H9 (cell line): ENCODE results near the gene UCP3. TPM values are rescaled to one million over a fixed set of nuclear protein-coding genes. Genes with fewer than 3 reads are reported as not detected.

ENCODE experiments used
- DNase-seq: peaks from one replicate; pipeline ENCODE4 v3.0.0-alpha.2; 2017
- H2AFZ ChIP-seq: one replicate; pipeline ENCODE4 v1.6.1; 2013; ENCODE audit warnings: mild to moderate bottlenecking, low read length, control low read depth, moderate library complexity
- H2AK5ac ChIP-seq: 2 replicates; pipeline ENCODE4 v1.6.1; 2013; ENCODE audit warnings: low read length, control low read depth, mixed read lengths; ENCODE audit not compliant: insufficient read length
- H2BK120ac ChIP-seq: one replicate; pipeline ENCODE4 v1.6.1; 2013; ENCODE audit warnings: low read depth, mild to moderate bottlenecking, low read length, control low read depth, inconsistent platforms; ENCODE audit not compliant: poor library complexity, severe bottlenecking
- H2BK12ac ChIP-seq: 2 replicates; pipeline ENCODE4 v1.6.1; 2013; ENCODE audit warnings: low read length, control low read depth, mixed read lengths, low read depth; ENCODE audit not compliant: insufficient read length
- H2BK15ac ChIP-seq: 2 replicates; pipeline ENCODE4 v1.6.1; 2013; ENCODE audit warnings: low read depth, low read length, control low read depth
- H2BK20ac ChIP-seq: one replicate; pipeline ENCODE4 v1.6.1; 2013; ENCODE audit warnings: low read depth, mild to moderate bottlenecking, low read length, control low read depth, inconsistent platforms; ENCODE audit not compliant: poor library complexity, severe bottlenecking
- H2BK5ac ChIP-seq: 2 replicates; pipeline ENCODE4 v1.6.1; 2013; ENCODE audit warnings: low read length, control low read depth, mixed read lengths; ENCODE audit not compliant: insufficient read length
- H3K14ac ChIP-seq: 2 replicates; pipeline ENCODE4 v1.6.1; 2013; ENCODE audit warnings: low read length, control low read depth; ENCODE audit not compliant: insufficient read depth
- H3K18ac ChIP-seq: 2 replicates; pipeline ENCODE4 v1.6.1; 2013; ENCODE audit warnings: low read depth, mild to moderate bottlenecking, mixed read lengths, low read length, control low read depth; ENCODE audit not compliant: insufficient read length
- H3K23ac ChIP-seq: 2 replicates; pipeline ENCODE4 v1.6.1; 2013; ENCODE audit warnings: low read length, control low read depth, mixed read lengths, low read depth; ENCODE audit not compliant: insufficient read length
- H3K23me2 ChIP-seq: 2 replicates; pipeline ENCODE4 v1.6.1; 2013; ENCODE audit warnings: low read depth, mild to moderate bottlenecking, mixed read lengths, low read length, control low read depth; ENCODE audit not compliant: insufficient read length, poor library complexity, severe bottlenecking
- H3K27ac ChIP-seq: 2 replicates; pipeline ENCODE4 v1.5.1; 2013; ENCODE audit warnings: low read length, control low read depth, mixed read lengths, low read depth; ENCODE audit not compliant: insufficient read length
- H3K27me3 ChIP-seq: 2 replicates; pipeline ENCODE4 v1.6.1; 2013; ENCODE audit warnings: low read length, control low read depth, inconsistent platforms; ENCODE audit not compliant: insufficient read depth
- H3K4ac ChIP-seq: 2 replicates; pipeline ENCODE4 v1.6.1; 2013; ENCODE audit warnings: low read depth, mild to moderate bottlenecking, control low read depth, inconsistent platforms, low read length, moderate library complexity
- H3K4me1 ChIP-seq: 2 replicates; pipeline ENCODE4 v1.6.1; 2013; ENCODE audit warnings: low read length, control low read depth, inconsistent platforms; ENCODE audit not compliant: insufficient read depth
- H3K4me2 ChIP-seq: 2 replicates; pipeline ENCODE4 v1.6.1; 2013; ENCODE audit warnings: low read length, control low read depth, mixed read lengths; ENCODE audit not compliant: insufficient read length, insufficient read depth
- H3K56ac ChIP-seq: 2 replicates; pipeline ENCODE4 v1.6.1; 2013; ENCODE audit warnings: low read depth, mild to moderate bottlenecking, mixed read lengths, low read length, control low read depth; ENCODE audit not compliant: insufficient read length
- H3K79me1 ChIP-seq: 2 replicates; pipeline ENCODE4 v1.6.1; 2013; ENCODE audit warnings: low read depth, mild to moderate bottlenecking, moderate library complexity, low read length, control low read depth, inconsistent platforms; ENCODE audit not compliant: insufficient read depth, poor library complexity, severe bottlenecking
- H3K79me2 ChIP-seq: 2 replicates; pipeline ENCODE4 v1.6.1; 2013; ENCODE audit warnings: low read length, control low read depth, inconsistent platforms; ENCODE audit not compliant: insufficient read depth
- H3K9ac ChIP-seq: 2 replicates; pipeline ENCODE4 v1.6.1; 2013; ENCODE audit warnings: low read length, control low read depth, mixed read lengths; ENCODE audit not compliant: insufficient read length; ENCODE audit errors: extremely low read depth
- H3K9me3 ChIP-seq: one replicate; pipeline ENCODE4 v1.6.1; 2013; ENCODE audit warnings: low read depth, low read length, inconsistent platforms; ENCODE audit not compliant: control insufficient read depth
- H3T11ph ChIP-seq: one replicate; pipeline ENCODE4 v1.6.1; 2013; ENCODE audit warnings: mild to moderate bottlenecking, low read length, control low read depth, inconsistent platforms
- H4K20me1 ChIP-seq: one replicate; pipeline ENCODE4 v1.6.1; 2013; ENCODE audit not compliant: control insufficient read depth, insufficient read length, insufficient read depth
- H4K5ac ChIP-seq: 2 replicates; pipeline ENCODE4 v1.6.1; 2013; ENCODE audit warnings: low read depth, mild to moderate bottlenecking, mixed read lengths, low read length, control low read depth; ENCODE audit not compliant: insufficient read length
- H4K8ac ChIP-seq: replicated peaks from 2 replicates; pipeline ENCODE4 v1.6.1; 2013; ENCODE audit warnings: low read length, control low read depth, mixed read lengths, low read depth; ENCODE audit not compliant: insufficient read length
- H4K91ac ChIP-seq: 2 replicates; pipeline ENCODE4 v1.6.1; 2013; ENCODE audit warnings: low read depth, mild to moderate bottlenecking, moderate library complexity, mixed read lengths, low read length, control low read depth; ENCODE audit not compliant: insufficient read length
- H3K27ac Mint-ChIP-seq, 3 experiments: 2 replicates in 2 of 3; 3 replicates in 1 of 3; pipeline ENCODE4 v1.8.0; 2020 to 2021; ENCODE audit warnings: mixed read lengths in 3 of 3, mild to moderate bottlenecking in 1 of 3, moderate library complexity in 1 of 3
- H3K27me3 Mint-ChIP-seq: 2 replicates; pipeline ENCODE4 v1.8.0; 2021; ENCODE audit warnings: low read depth, mild to moderate bottlenecking, moderate library complexity, mixed read lengths
- H3K36me3 Mint-ChIP-seq, 3 experiments: 2 replicates in 2 of 3; 3 replicates in 1 of 3; pipeline ENCODE4 v1.8.0; 2020 to 2021; ENCODE audit warnings: low read depth in 3 of 3, mixed read lengths in 3 of 3; ENCODE audit not compliant: insufficient read depth in 1 of 3
- H3K4me1 Mint-ChIP-seq, 2 experiments: 2 replicates each; pipeline ENCODE4 v1.8.0; 2020; ENCODE audit warnings: mixed read lengths in 2 of 2
- H3K4me3 Mint-ChIP-seq, 2 experiments: 2 replicates in 1 of 2; 3 replicates in 1 of 2; pipeline ENCODE4 v1.8.0; 2020 to 2021; ENCODE audit warnings: mild to moderate bottlenecking in 2 of 2, mixed read lengths in 2 of 2, moderate library complexity in 1 of 2
- H3K9me3 Mint-ChIP-seq, 2 experiments: 2 replicates in 1 of 2; 3 replicates in 1 of 2; pipeline ENCODE4 v1.8.0; 2020; ENCODE audit warnings: mild to moderate bottlenecking in 2 of 2, mixed read lengths in 2 of 2, moderate library complexity in 1 of 2
- WGBS: extraction: QIAGEN DNeasy Blood & Tissue Kit; methylation state at CpG from one replicate; pipeline ENCODE4 v1.1.7; 2013; ENCODE audit warnings: missing lambda C conversion rate, low lambda C conversion rate, mixed read lengths; ENCODE audit not compliant: insufficient read length; ENCODE audit errors: extremely low coverage; 5-methylcytosine and 5-hydroxymethylcytosine counted together
- total RNA-seq: library from RNA; stranded (reverse); gene quantifications from 2 replicates; pipeline ENCODE4 v1.2.1, GENCODE V29; 2021
- TF ChIP-seq, protein P1 (sequence below): fragments of 200-600 bp; sonication (generic); conservative IDR thresholded peaks from 3 replicates; pipeline ENCODE4 v1.8.0; 2021; ENCODE audit warnings: antibody characterized with exemption, mild to moderate bottlenecking

UCP3 gene
- total RNA-seq, 1 experiment from 2014 or later = 0.85 TPM

DNA sequence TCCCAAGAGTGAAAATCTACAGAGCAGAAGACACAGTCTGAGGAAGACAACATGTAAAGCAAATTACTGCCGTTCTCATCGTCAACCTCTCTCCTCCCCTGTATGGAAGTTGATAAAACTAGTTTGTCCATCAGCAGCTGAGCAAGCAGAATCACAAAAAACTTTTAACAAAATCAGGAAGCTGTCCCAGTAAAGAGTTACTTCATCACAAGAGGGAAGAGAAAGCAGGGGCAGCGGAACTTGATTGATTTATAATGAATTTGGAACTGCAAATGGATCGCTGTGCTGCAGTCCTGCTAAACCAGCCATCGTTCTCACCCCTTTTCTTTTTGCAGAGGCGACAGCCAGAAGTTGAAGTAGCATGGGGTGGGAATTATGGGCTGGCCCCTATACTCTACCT is 13.7 kb upstream of the UCP3 start:
- Histone ChIP-seq H3K9ac (no peak overlapping the region), H3K18ac (no peak overlapping the region), H3K9me3 (no peaks in the 10 kb centered on the region), H3K4me1 (no peaks in the 10 kb centered on the region), H2BK5ac (no peak overlapping the region), H2AFZ (no peak overlapping the region), H2BK20ac (no peak overlapping the region), H2BK15ac (no peak overlapping the region), H3K23me2 (no peaks in the 10 kb centered on the region), H4K5ac (no peak overlapping the region), H3K79me2 (no peaks in the 10 kb centered on the region), H2BK12ac (no peak overlapping the region), H2AK5ac (no peak overlapping the region), H3K79me1 (no peaks in the 10 kb centered on the region), H3K56ac (no peak overlapping the region), H4K20me1 (no peaks in the 10 kb centered on the region), H3K23ac (no peak overlapping the region), H3K27me3 (no peaks in the 10 kb centered on the region), H2BK120ac (no peak overlapping the region), H3K4ac (no peak overlapping the region), H3K27ac (no peak overlapping the region), H3K4me2 (no peak overlapping the region), H3K14ac (no peak overlapping the region), H3T11ph (no peak overlapping the region), H4K91ac (no peak overlapping the region), H4K8ac (no peak overlapping the region)
- H3K9me3 Mint-ChIP-seq = no peaks in the 10 kb centered on the region
- WGBS = no CpG with 5 or more reads among the region's 6 CpGs
- peaks cover 0 to 7% of the 10 kb centered on the region in 2 experiments; a peak in 2 of 4 replicates for H3K4me1 Mint-ChIP-seq
- no peak for DNase-seq
- TF ChIP-seq, protein P1, sequence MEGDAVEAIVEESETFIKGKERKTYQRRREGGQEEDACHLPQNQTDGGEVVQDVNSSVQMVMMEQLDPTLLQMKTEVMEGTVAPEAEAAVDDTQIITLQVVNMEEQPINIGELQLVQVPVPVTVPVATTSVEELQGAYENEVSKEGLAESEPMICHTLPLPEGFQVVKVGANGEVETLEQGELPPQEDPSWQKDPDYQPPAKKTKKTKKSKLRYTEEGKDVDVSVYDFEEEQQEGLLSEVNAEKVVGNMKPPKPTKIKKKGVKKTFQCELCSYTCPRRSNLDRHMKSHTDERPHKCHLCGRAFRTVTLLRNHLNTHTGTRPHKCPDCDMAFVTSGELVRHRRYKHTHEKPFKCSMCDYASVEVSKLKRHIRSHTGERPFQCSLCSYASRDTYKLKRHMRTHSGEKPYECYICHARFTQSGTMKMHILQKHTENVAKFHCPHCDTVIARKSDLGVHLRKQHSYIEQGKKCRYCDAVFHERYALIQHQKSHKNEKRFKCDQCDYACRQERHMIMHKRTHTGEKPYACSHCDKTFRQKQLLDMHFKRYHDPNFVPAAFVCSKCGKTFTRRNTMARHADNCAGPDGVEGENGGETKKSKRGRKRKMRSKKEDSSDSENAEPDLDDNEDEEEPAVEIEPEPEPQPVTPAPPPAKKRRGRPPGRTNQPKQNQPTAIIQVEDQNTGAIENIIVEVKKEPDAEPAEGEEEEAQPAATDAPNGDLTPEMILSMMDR = no peak
- H3K4me3 Mint-ChIP-seq = no peak overlapping the region
- no peak overlapping the region for H3K27ac Mint-ChIP-seq
- H3K36me3 Mint-ChIP-seq = peaks cover 0 to 11% (median 7%) of the 10 kb centered on the region in 3 experiments; a peak in 5 of 7 replicates
- H3K27me3 Mint-ChIP-seq = no peaks in the 10 kb centered on the region
